Mammary epithelial cell (primary cell): ENCODE results near the gene MAPRE2.

Experiments used
- EZH2 ChIP-seq: IDR thresholded peaks from 2 replicates; pipeline ENCODE4 v1.6.1; 2012; ENCODE audit warnings: low read length, inconsistent platforms, borderline replicate concordance
- TF ChIP-seq, protein P1 (sequence below), 2 donors: IDR thresholded peaks in 1 of 2; conservative IDR thresholded peaks in 1 of 2; 2 replicates each; pipeline ENCODE4 v1.5.1; 2011 to 2012; ENCODE audit warnings: inconsistent platforms in 2 of 2, low read length in 2 of 2, mild to moderate bottlenecking in 2 of 2, control low read depth in 1 of 2, low read depth in 1 of 2; ENCODE audit not compliant: insufficient read depth in 1 of 2; ENCODE audit errors: extremely low read depth in 1 of 2

DNA sequence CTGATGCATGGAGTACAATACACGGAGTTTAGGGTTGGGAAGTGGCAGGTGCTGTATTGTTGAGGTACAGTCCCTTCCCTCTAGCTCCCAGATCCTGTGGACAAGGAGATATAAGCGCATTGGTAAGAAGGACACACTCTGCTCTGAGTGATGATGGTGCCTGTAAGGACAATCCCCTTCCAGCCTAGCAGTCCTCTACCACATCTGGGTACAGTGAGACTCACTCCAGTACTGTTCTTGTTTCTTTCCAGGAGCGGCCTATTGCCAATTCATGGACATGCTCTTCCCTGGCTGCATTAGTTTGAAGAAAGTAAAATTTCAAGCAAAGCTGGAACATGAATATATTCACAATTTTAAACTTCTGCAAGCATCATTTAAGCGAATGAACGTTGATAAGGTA lies 56.0 kb downstream of the MAPRE2 start:
- TF ChIP-seq, protein P1, sequence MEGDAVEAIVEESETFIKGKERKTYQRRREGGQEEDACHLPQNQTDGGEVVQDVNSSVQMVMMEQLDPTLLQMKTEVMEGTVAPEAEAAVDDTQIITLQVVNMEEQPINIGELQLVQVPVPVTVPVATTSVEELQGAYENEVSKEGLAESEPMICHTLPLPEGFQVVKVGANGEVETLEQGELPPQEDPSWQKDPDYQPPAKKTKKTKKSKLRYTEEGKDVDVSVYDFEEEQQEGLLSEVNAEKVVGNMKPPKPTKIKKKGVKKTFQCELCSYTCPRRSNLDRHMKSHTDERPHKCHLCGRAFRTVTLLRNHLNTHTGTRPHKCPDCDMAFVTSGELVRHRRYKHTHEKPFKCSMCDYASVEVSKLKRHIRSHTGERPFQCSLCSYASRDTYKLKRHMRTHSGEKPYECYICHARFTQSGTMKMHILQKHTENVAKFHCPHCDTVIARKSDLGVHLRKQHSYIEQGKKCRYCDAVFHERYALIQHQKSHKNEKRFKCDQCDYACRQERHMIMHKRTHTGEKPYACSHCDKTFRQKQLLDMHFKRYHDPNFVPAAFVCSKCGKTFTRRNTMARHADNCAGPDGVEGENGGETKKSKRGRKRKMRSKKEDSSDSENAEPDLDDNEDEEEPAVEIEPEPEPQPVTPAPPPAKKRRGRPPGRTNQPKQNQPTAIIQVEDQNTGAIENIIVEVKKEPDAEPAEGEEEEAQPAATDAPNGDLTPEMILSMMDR (conservative IDR thresholded peaks at IDR 0.05 in 1 of 2, IDR thresholded peaks at IDR 0.05 in 1 of 2; ENCODE audit: extremely low read depth in 1 of 2, insufficient read depth in 1 of 2, low read depth in 1 of 2, low read length in 2 of 2): no peak
- TF ChIP-seq EZH2: no peak
